Inflammatory macrophage (primary cell): Measurements from ENCODE around the gene MSMO1.
"Not testable (repeated sequence)": the region's sequence is repeated elsewhere in the genome, so short reads cannot be mapped to it uniquely, and the experiment has no call there.

Source experiments
- DNase-seq, 2 donors: peaks; one replicate each; pipeline ENCODE4 v3.0.0-alpha.2; 2020 to 2022

MSMO1 gene

GRCh38 chr4:165324918-165325304, 2.6 kb upstream of the MSMO1 start:
- no peak for DNase-seq

GRCh38 chr4:165325732-165326512, 1.5 kb upstream of the MSMO1 start:
- DNase-seq: no peak

GRCh38 chr4:165326831-165327210, 648 bp upstream of the MSMO1 start:
- peak; percentile 14 to 20 for DNase-seq

- DNase-seq: no peak
These were observed 594 bp downstream of the MSMO1 start for GRCh38 chr4:165328101-165328425.

GRCh38 chr4:165328708-165329107, 1.2 kb downstream of the MSMO1 start:
- DNase-seq: no peak

- DNase-seq: no peak
These were observed 2.6 kb downstream of the MSMO1 start for GRCh38 chr4:165330071-165330470.

GRCh38 chr4:165330666-165331065, 3.2 kb downstream of the MSMO1 start:
- no peak for DNase-seq

GRCh38 chr4:165331359-165331758, 3.9 kb downstream of the MSMO1 start:
- no peak for DNase-seq

- DNase-seq: no peak
These were observed 4.4 kb downstream of the MSMO1 start for GRCh38 chr4:165331823-165332222.

- no peak for DNase-seq
These were observed 5.0 kb downstream of the MSMO1 start for GRCh38 chr4:165332502-165332901.

GRCh38 chr4:165335163-165335703, 7.8 kb downstream of the MSMO1 start:
- no peak for DNase-seq

- no peak for DNase-seq
These were observed 9.3 kb downstream of the MSMO1 start for GRCh38 chr4:165336743-165337142.

- DNase-seq: not testable (repeated sequence)
These were observed 14.9 kb downstream of the MSMO1 start for GRCh38 chr4:165342340-165342739.

GRCh38 chr4:165343353-165344191, 16.1 kb downstream of the MSMO1 start:
- no peak for DNase-seq

GRCh38 chr4:165345666-165346417, 18.4 kb downstream of the MSMO1 start:
- no peak for DNase-seq

- no peak for DNase-seq
These were observed 20.4 kb downstream of the MSMO1 start for GRCh38 chr4:165347647-165348569.

- peak in 1 of 2 donors; percentile 30 for DNase-seq
These were observed 24.1 kb downstream of the MSMO1 start for GRCh38 chr4:165351359-165352130.

- peak; percentile 39 to 64 for DNase-seq
These were observed 28.4 kb downstream of the MSMO1 start for GRCh38 chr4:165355900-165356300.

- DNase-seq: peak; percentile 62 to 82
These were observed 32.0 kb downstream of the MSMO1 start for GRCh38 chr4:165359506-165359905.

- peak in 1 of 2 donors; percentile 37 for DNase-seq
These were observed 32.7 kb downstream of the MSMO1 start for GRCh38 chr4:165360041-165360695.
